Lung (tissue), 12 donors: ENCODE results near the gene ABCD4. TPM values are rescaled to one million over a fixed set of nuclear protein-coding genes. Genes with fewer than 3 reads are reported as not detected.

Source experiments
- ATAC-seq: fragments of 200-7000 bp; cut with Tn5 transposase; one replicate; pipeline ENCODE4 v1.9.1; 2020; ENCODE audit warnings: moderate number of reproducible peaks; ENCODE audit not compliant: insufficient read depth, low FRiP score
- DNase-seq, 3 donors: peaks; one replicate each; pipeline ENCODE4 v3.0.0-alpha.2; 2013 to 2017
- H3K27ac ChIP-seq, 2 donors: one replicate each; pipeline ENCODE4 v1.5.1; 2013; ENCODE audit warnings: mild to moderate bottlenecking in 2 of 2, moderate library complexity in 2 of 2, control low read depth in 1 of 2, inconsistent platforms in 1 of 2, low read depth in 1 of 2, low read length in 1 of 2
- H3K27me3 ChIP-seq, 3 donors: one replicate each; pipeline ENCODE4 v1.5.1; 2013; ENCODE audit warnings: low read length in 2 of 3; ENCODE audit not compliant: control insufficient read depth in 3 of 3, insufficient read depth in 3 of 3
- H3K36me3 ChIP-seq, 4 donors: one replicate each; pipeline ENCODE4 v1.5.1; 2013; ENCODE audit warnings: low read length in 4 of 4, mild to moderate bottlenecking in 1 of 4, moderate library complexity in 1 of 4; ENCODE audit not compliant: control insufficient read depth in 4 of 4, insufficient read depth in 4 of 4
- H3K4me1 ChIP-seq, 5 donors: one replicate each; pipeline ENCODE4 v1.5.1; 2013; ENCODE audit warnings: low read length in 5 of 5, mild to moderate bottlenecking in 2 of 5, moderate library complexity in 1 of 5; ENCODE audit not compliant: control insufficient read depth in 5 of 5, insufficient read depth in 5 of 5
- H3K4me3 ChIP-seq: one replicate; pipeline ENCODE4 v1.5.1; 2013; ENCODE audit warnings: mild to moderate bottlenecking, control low read depth, moderate library complexity
- H3K9ac ChIP-seq, 2 donors: one replicate each; pipeline ENCODE4 v1.5.1; 2013; ENCODE audit warnings: low read length in 2 of 2, control low read depth in 1 of 2; ENCODE audit not compliant: insufficient read depth in 1 of 2
- H3K9me3 ChIP-seq, 4 donors: one replicate each; pipeline ENCODE4 v1.5.1; 2013; ENCODE audit warnings: low read length in 3 of 4, mild to moderate bottlenecking in 1 of 4, moderate library complexity in 1 of 4; ENCODE audit not compliant: control insufficient read depth in 4 of 4, insufficient read depth in 3 of 4
- WGBS, 2 donors: extraction: QIAGEN DNeasy Blood & Tissue Kit; methylation state at CpG; one replicate each; pipeline ENCODE4 v1.1.7; 2013; 5-methylcytosine and 5-hydroxymethylcytosine counted together
- polyA plus RNA-seq, 2 donors: library from polyadenylated mRNA; stranded (reverse); fragments of 200-250 nt; gene quantifications; one replicate each; pipeline ENCODE4 v1.2.1, GENCODE V29; 2013
- total RNA-seq, 2 donors: library from RNA; depleted of rRNA in 1 of 2; stranded (reverse); fragments of >200 nt in 1 of 2; gene quantifications; one replicate each; pipeline ENCODE4 v1.2.1, GENCODE V29; 2014 to 2021
- TF ChIP-seq, protein P1 (sequence below): IDR thresholded peaks from 2 replicates; pipeline ENCODE4 v1.5.1; 2012; ENCODE audit warnings: mild to moderate bottlenecking; ENCODE audit errors: control extremely low read depth, extremely low read depth
- donor health status: control.
- donor health status: control.
- donor health status: Bipolar disorder and iron deficiency.
- donor health status: healthy.
- donor health status: DM: yes; HTN: yes; CAD: no.

The ABCD4 gene
- total and polyA plus RNA-seq, 4 donors, result 25.7 to 72.7 (median 43.1) TPM

- DNase-seq (no peak), ATAC-seq (no peak)
- H3K4me3 ChIP-seq, result no peak overlapping the region
- WGBS, 2 donors, result 67 to 87% methylated on average over 7 of the region's 7 CpGs
- H3K9ac ChIP-seq, result no peak overlapping the region
- H3K9me3 ChIP-seq, result peaks cover 0 to 3% (median 0%) of the 10 kb centered on the region in 4 donors
- H3K4me1 ChIP-seq, result peaks cover 0 to 16% (median 0%) of the 10 kb centered on the region in 5 donors
- no peaks in the 10 kb centered on the region for H3K36me3 ChIP-seq
- TF ChIP-seq, protein P1, sequence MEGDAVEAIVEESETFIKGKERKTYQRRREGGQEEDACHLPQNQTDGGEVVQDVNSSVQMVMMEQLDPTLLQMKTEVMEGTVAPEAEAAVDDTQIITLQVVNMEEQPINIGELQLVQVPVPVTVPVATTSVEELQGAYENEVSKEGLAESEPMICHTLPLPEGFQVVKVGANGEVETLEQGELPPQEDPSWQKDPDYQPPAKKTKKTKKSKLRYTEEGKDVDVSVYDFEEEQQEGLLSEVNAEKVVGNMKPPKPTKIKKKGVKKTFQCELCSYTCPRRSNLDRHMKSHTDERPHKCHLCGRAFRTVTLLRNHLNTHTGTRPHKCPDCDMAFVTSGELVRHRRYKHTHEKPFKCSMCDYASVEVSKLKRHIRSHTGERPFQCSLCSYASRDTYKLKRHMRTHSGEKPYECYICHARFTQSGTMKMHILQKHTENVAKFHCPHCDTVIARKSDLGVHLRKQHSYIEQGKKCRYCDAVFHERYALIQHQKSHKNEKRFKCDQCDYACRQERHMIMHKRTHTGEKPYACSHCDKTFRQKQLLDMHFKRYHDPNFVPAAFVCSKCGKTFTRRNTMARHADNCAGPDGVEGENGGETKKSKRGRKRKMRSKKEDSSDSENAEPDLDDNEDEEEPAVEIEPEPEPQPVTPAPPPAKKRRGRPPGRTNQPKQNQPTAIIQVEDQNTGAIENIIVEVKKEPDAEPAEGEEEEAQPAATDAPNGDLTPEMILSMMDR, result no peak
- no peak overlapping the region for H3K27ac ChIP-seq
- H3K27me3 ChIP-seq, result peaks cover 0 to 73% (median 52%) of the 10 kb centered on the region in 3 donors
Observed at GRCh38 chr14:74245292-74245691, 57.4 kb downstream of the ABCD4 start.

DNA sequence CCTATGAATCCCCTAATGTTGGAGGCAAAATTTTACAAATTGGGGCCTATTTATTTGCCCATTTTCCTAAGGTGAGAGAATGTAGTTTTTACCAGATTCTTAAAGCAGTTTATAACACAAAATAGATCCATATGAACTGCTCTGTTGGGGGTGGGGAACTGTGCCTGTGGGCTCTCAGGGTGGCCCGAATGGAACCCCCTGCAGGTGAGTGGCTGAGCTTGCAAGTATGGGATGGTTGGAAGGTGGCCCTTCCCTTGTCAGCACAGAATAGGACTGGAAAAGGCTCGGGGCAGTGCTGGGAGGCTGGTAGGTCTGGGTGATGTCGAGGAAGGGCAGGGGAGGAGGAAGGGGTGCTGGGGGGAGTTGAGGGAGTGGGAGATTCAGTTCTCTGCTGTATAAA, 58.6 kb downstream of the ABCD4 start:
- WGBS, 2 donors, result 20 to 28% methylated on average over 3 of the region's 3 CpGs
- no peak for DNase-seq
- Histone ChIP-seq H3K4me3 (no peak overlapping the region), H3K27me3 (peaks cover 0 to 81% (median 59%) of the 10 kb centered on the region in 3 donors), H3K9ac (no peak overlapping the region), H3K9me3 (peaks cover 0 to 3% (median 0%) of the 10 kb centered on the region in 4 donors), H3K4me1 (peaks cover 0 to 20% (median 0%) of the 10 kb centered on the region in 5 donors), H3K27ac (no peak overlapping the region), H3K36me3 (no peaks in the 10 kb centered on the region)
- TF ChIP-seq, protein P1, result no peak
- no peak for ATAC-seq

GRCh38 chr14:74243051-74243450, 59.7 kb downstream of the ABCD4 start:
- H3K27ac ChIP-seq, result no peak overlapping the region
- no peaks in the 10 kb centered on the region for H3K36me3 ChIP-seq
- no peak overlapping the region for H3K9ac ChIP-seq
- no peak overlapping the region for H3K4me3 ChIP-seq
- TF ChIP-seq, protein P1, result no peak
- peaks cover 0 to 87% (median 70%) of the 10 kb centered on the region in 3 donors for H3K27me3 ChIP-seq
- peaks cover 0 to 20% (median 0%) of the 10 kb centered on the region in 5 donors for H3K4me1 ChIP-seq
- ATAC-seq, result no peak
- 18 to 21% methylated on average over 5 of the region's 5 CpGs for WGBS, 2 donors
- no peak for DNase-seq
- H3K9me3 ChIP-seq, result peaks cover 0 to 3% (median 0%) of the 10 kb centered on the region in 4 donors

DNA sequence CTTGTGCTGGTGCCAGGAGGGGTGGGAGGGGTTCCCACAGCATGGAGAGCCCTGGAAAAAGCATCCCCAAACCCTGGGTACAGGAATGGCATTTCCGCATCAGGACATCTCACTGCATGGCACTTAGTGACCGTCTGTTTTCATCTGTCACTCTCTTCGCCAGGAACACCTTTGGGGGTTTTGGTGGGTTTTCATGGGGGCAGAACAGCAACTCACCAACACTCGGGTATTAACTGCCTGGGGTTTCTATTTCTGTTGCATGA, 60.0 kb downstream of the ABCD4 start:
- Histone ChIP-seq H3K36me3 (no peaks in the 10 kb centered on the region), H3K4me1 (peaks cover 0 to 20% (median 0%) of the 10 kb centered on the region in 5 donors), H3K4me3 (no peak overlapping the region), H3K9me3 (peaks cover 0 to 3% (median 0%) of the 10 kb centered on the region in 4 donors), H3K27ac (no peak overlapping the region), H3K27me3 (peaks cover 3 to 91% (median 73%) of the 10 kb centered on the region in 3 donors), H3K9ac (no peak overlapping the region)
- no peak for DNase-seq
- TF ChIP-seq, protein P1, result no peak
- WGBS, 2 donors, result 30 to 39% methylated on average over 4 of the region's 4 CpGs
- ATAC-seq, result no peak
